C1 segment of cervical spinal cord (tissue), 14 donors: Measurements from ENCODE around the gene HMGCS2.

ENCODE experiments used
- DNase-seq, 14 donors: peaks; one replicate each; lab custom pipeline; 2025; lab: John Stamatoyannopoulos, UW

Gene HMGCS2

DNA sequence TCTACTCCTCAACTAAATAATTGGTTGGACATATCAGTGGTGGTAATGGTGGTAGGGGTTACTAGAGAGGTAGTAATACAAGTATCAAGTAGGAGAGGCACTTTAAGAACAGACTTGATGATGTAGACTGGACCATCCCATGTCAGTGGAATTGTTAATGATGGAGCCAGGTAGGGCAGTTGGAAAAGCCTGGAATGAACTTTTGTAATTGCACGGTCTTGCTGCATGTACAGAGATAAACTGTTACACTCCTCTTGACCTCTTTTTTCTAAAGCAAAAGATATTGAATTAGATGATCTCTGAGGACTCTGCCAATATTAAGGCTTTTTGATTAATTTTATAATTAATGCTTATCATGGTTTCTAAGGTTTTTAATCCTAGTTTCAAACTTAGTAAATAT lies 5.8 kb downstream of the HMGCS2 start:
- no peak for DNase-seq

DNA sequence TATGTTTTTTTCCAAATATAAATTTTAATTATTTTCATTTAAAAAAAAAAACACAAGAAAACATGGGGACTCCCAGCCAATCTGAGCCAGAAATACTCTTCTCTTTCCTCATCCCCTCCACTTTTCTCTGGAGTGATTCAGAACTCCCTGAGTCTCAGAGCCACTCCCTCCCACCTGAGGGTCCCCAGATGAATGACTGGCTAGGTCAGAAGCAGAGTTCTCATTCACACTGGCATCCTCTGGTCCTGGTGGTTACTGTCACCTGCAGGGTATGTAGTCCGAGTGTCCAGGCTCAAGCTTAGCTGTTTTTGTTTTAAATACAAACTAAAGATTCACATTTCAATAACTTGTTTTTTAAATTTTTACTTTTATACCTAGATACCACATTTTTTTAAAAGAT lies 6.3 kb downstream of the HMGCS2 start:
- DNase-seq = no peak

DNA sequence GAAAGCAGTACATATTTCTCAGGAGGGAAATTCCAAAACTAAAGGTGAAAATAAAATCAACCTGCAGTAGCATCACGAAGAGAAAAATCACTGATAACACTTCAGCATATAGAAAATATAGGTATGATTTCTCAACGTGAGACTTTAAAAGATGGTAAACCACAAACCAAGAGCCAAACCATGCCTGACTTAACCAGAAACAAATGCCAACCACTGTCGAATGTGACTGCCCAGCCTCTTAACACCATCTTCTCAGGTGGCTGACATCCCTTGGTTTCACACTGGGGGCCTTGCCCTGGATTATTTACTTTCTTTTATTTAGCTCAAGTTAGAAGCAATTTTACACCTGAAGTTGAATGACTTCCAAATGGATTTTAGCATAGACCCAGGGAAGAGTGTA lies 10.1 kb downstream of the HMGCS2 start:
- no peak for DNase-seq

DNA sequence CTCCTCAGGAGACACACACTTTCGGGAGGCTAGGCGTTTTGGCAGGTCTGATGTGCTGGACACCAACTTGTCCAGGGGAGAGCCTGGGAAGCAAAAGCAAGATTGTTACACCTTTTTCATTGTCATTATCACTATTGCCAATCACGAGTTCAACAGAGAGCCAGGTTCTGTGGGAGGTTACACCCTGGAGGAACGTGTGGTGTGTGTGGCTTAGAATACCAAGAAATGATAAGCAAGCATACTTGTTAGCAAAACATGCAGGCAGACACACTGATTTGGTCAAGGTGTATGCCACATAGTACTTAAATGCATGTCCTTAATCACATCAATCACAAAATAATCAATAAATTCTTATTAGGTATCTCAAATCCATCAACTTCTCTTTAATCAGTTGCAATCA lies 16.1 kb downstream of the HMGCS2 start:
- no peak for DNase-seq

DNA sequence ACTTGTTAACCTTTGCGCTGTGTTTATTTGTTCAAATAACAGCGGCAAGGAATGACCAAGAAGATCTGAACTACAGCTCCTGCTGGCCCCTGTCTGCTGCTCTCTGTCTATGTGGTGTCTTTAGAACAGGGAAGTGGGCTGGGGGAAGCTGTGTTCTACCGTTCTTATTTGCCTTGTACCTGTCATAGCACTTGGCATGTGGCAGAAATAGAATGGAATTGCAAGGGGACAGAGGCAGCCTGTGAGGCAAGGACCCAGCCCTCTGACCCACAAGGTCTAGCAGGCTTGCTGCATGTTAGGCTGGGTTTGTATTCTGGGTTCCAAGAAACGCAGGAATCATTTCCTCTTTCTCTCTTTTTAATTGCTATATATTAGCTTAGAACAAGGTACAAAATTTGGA lies 20.7 kb downstream of the HMGCS2 start:
- DNase-seq = no peak

DNA sequence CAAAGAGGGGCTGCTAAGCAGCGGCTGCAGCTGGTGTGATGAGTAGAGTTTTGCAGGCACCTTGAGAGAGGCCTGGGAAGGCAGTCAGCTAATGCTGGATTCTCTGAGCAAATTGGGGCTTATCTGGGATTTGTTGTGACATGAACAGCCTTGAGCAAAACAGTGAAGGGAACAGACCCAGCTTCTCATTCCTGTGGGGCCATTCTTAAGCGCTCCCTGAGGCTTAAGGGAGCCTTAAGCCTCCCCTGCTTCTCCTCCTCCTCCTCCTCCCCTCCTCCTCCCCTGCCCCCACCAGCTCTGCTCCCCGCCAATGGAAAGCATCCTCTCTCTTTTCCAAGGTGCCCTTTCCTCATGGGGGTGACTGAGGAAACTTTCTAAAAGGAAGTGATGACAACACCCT lies 21.3 kb downstream of the HMGCS2 start:
- DNase-seq = no peak

DNA sequence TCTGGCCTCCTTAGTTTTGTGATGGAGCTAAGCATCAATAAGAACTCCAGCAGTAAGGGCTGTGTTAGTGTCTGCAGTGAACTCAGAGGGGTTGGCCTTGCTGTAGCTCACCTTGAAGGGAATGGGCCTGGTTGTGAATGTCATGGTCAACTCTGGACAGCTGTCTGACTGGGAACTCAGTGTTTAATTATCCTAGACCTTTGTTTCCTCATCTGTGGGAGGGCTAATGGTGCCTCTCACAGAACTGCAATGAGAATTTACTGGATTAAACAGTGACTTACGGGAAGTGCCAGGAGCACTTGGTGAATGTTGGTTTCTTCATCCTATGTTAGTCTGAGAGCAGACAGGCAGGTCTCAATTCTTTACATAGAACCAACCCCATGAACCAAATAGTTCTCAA lies 23.7 kb downstream of the HMGCS2 start:
- DNase-seq = no peak

DNA sequence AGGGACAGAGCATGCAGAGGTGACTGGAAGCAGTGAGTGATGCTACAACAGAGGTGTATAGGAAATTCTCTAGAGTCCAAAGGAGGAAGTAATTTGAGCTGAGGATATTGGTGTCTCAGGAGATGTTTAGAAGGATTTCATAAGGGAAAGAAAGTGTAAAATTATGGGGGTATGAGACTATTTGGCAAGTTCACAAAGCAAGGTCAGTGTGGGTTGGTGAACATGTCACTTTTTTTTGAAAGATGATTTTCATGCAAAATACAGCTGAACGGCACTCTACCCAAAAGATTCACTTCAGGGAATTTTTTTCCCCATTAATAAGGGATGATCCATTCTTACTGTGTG lies 24.1 kb downstream of the HMGCS2 start:
- no peak for DNase-seq

DNA sequence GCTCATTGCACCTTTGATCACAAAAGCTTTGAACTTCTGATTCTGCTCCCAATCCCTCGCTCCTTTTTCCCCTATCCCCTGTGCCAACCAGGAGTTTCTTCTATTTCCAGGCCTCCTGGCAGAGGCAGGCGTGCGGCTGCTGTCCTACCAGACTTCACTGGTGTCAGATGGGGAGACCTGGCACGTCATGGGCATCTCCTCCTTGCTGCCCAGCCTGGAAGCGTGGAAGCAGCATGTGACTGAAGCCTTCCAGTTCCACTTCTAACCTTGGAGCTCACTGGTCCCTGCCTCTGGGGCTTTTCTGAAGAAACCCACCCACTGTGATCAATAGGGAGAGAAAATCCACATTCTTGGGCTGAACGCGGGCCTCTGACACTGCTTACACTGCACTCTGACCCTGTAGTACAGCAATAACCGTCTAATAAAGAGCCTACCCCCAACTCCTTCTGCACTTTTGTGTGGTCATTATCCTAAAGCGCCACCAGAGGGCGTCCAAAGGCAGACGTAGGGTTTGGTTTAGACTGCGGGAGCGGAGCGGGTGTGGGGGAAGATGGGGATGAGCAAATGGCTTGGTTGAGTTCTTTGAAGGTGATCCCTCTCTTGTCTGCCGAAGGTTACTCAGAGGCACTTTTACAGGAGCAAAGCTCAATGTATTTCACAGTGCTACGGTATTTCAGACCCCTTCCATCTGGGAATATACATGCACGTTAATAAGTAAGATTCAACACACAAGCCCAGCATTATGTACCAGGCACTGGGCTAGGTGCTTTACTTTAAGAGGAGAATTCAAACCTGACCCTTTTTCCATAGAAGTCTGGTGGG lies 24.7 kb downstream of the HMGCS2 start:
- peak in 11 of 14 donors; percentile 2 to 63 (median 51) for DNase-seq

DNA sequence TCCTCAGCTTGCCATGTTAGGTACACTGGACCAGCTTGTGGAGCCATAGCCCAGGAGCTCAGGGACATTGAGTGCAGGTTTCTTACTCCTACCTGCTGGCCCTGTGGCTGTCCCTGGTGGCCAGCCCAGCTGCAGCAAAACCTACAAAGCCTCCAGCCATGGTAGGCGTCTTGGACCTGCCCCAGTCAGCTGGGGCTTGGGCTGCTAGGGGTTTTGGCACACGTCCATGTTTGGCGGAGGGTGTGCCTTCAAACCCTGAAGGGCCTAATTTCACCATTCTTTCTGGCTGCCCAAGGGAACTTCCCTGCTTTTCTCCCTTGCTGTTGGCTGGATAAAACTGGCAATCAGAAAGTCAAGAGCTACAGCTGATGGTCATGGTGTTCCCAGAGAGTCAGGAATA lies 25.4 kb downstream of the HMGCS2 start:
- peak in 1 of 14 donors; percentile 16 for DNase-seq

DNA sequence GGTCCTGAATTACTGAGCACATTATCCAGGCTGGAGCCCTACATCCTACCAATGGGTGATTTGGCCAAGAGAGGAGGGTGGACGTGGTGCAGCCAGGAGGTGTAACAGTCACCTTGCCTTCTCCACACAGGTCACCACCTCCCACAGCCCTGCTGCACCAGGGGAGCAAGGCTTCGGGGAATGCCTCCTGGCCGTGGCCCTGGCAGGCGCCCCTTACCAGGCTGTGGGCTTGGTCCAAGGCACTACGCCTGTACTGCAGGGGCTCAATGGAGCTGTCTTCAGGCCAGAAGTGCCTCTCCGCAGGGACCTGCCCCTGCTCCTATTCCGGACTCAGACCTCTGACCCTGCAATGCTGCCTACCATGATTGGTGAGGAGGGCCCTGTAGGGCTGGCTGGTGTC lies 26.0 kb downstream of the HMGCS2 start:
- no peak for DNase-seq

DNA sequence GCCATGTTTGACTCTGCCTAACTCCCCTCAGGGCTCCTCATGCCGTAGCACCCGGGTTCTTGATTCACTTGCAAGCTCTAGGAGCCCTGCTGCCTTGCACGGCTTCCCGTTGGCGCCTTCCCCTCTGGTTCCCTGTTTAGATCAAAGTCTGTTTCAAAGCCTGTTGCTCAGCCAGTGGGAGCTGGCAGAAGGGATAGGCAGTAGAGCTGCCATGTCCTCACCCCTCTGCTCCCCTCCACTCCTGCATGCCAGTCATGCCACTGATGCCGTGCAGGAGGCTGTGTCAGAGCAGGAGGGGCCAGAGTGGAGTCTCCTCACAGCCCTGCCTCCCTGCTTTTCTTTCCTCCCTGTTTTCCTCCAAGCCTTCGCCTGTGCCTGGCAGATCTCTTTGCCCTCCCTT lies 26.5 kb downstream of the HMGCS2 start:
- peak in 4 of 14 donors; percentile 20 to 45 (median 24) for DNase-seq

DNA sequence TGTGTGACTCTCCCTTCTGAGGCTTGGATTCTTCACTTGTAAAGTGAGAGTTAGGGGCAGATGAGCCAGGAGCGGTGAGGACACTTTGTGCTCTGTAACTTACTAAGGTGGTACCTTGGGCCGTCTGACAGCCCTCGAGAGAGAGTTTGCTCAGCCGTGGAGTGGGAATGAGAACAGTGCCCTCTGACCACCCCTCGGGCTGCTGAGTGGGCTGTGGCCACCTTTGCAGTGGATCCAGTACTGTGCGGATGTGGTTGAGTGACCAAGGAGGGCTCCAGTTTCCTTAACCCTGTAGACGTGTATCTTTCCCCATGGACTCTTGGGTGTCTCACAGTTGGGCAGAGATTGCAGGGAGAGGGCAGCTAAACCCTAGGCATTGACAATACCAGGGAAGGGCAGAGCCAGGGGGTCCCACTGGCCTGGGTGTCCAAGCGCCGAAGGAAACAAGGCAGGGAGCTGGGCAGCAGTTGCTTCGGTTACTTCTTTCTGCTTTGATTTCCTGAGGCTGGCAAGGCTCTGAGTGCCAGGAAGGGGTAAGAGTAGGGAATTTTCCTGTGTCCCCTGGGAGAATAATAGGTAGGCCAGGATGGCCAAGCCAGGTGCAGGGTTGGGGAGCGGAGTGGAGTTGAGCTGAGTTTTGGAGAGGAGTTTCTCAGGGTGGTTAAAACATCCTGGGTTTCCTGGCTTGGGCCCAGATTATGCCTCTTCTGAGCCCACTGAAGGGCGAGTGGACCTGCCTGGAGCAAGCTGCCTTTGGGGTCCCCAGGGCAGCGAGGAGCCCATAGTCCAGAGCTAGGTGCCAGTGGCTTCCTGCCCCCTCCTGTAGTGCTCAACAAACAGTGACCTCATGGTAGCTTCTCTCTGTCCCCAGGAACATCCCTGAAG lies 27.6 kb downstream of the HMGCS2 start:
- DNase-seq = no peak

DNA sequence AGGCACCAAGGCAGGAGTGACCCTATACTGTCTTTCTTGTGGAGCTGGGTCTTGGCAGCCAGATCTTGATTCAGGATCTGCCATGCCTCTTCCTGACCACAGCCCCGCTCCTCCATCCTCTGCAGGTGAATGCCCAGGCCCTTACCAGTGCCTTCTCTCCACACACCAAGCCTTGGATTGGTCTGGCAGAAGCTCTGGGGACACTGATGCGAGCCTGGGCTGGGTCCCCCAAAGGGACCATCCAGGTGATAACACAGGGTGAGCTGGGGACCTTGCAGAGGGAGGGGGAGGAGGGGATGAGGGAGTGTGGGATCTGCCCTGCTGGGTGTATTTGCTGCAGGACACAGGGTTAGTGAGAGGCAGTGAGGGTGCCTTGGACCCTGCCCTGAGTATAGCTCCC lies 28.4 kb downstream of the HMGCS2 start:
- no peak for DNase-seq

DNA sequence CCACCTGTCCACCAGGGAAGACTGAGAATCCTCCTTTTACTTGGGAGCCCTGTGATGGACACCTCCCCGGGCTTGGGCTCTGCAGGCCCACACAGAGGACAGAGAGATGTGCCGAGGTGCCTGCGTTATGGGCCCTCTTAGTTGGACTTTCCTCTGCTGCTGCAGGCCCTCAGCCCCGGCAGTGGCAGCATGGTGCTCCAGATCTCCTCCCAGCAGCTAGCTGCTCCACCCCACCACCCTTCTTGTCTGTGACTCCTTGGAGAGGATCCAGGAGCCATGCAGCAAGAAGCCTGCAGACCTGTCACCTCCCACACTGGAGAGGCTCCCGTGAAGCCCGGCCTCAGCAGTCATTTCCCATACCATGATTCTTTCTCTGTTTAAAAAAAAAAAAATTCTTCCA lies 29.6 kb downstream of the HMGCS2 start:
- DNase-seq = no peak

DNA sequence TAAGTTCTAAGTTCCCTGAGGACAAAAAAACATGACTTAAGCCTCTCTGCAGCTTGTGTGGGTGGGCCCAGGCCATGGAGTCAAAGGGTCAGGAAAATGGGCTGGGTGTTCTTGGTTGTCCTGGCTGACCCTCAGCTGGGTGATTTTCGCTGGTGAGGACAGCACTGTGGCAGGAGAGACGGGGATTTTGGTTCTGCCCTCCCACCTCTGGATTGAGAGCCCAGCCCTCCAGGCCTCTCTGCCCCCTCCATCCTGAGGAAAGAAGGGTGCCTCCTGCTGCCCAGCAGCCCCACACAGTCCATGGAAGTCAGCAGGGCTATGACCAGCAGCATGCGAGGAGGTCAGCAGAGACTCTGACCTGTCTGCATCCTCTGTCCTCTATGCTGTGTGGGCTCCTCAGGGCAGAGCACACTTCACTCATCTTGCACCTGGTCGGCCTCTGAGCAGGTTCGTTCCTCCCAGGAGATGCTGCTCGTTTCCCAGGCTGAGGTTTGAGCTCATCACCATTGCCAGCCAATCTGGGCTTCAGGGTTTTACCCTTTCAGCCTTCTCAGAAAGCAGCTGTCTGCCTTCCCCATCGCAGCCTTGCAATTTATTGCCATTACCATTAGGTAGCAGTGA lies 30.5 kb downstream of the HMGCS2 start:
- no peak for DNase-seq

DNA sequence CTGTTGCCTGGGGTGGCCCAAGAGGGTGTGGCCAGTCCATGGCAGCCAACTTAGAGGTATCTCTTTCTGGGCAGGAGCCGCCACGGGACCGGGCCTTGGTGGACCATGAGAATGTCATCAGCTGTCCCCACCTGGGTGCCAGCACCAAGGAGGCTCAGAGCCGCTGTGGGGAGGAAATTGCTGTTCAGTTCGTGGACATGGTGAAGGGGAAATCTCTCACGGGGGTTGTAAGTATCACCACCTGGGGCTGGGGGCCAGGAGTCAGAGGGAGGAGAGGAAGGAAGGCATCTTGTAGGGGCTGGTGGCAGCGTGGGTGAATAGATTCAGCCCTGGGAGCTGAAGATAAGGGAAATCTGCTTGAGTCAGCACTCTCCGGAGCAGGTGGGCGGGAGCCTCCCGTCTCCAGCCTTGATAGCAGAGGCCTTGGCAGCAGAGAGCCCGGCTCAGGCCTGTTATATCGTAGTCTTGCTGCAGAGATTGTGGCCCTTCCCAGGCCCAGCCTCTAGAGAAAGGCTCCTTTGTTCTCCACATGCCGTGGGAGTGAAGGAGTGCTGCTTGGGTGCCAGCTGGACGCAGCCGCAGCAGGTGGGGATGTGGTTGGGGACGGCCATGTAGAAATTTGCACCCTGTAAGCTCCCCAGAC lies 31.5 kb downstream of the HMGCS2 start:
- peak in 8 of 14 donors; percentile 25 to 59 (median 48) for DNase-seq

DNA sequence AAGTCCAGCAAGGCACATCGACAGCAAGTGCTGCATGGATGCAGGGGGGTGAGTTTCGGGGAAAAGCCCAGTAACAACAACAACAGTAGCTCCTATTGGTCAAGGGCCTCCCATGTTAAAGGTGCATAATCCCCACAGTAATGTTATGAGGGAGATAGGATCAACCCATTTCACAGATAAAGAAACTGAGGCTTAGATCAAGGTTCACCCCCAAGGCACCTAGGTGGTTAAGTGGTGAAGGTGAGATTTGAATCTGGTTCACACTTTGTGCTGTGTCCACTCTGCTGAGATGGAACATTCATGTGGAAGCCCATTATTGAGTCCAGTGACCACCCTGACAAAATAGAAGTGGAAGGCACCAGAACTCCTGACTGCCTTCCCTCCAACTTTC lies 32.1 kb downstream of the HMGCS2 start:
- DNase-seq = no peak

DNA sequence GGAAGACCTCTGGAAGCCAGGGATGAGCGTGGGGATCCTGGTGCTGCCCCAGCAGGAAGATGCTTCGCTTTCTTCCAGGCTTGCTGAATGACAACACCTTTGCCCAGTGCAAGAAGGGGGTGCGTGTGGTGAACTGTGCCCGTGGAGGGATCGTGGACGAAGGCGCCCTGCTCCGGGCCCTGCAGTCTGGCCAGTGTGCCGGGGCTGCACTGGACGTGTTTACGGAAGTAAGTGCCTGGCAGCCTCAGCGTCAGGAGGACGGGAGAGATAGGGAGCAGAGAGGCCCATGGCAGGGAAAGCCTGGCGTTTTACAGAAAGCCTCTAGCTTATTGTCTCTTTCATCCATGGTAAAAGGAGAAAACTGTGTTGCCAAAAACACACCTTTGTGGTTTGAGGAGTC lies 33.5 kb downstream of the HMGCS2 start:
- DNase-seq = peak in 8 of 14 donors; percentile 20 to 55 (median 42)

DNA sequence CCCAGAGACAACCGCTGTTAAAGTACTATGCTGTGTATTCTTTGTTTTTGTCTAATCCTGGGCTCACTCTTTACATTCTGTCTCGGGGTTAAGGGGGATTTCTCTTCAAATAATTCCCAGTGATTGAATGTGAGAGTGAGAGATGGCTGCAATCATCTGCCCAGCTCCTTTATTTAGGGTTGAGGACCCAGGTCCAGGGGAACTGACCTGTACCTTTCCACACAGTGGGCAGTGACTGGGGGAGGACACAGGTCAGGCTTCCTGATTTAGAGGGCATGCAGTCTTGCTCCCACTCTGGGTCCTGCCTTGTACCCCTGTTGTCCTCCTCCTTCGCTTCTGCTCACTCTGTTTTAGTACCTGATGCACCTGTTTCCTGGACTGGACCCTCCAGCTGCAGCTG lies 35.0 kb downstream of the HMGCS2 start:
- peak in 1 of 14 donors; percentile 17 for DNase-seq

DNA sequence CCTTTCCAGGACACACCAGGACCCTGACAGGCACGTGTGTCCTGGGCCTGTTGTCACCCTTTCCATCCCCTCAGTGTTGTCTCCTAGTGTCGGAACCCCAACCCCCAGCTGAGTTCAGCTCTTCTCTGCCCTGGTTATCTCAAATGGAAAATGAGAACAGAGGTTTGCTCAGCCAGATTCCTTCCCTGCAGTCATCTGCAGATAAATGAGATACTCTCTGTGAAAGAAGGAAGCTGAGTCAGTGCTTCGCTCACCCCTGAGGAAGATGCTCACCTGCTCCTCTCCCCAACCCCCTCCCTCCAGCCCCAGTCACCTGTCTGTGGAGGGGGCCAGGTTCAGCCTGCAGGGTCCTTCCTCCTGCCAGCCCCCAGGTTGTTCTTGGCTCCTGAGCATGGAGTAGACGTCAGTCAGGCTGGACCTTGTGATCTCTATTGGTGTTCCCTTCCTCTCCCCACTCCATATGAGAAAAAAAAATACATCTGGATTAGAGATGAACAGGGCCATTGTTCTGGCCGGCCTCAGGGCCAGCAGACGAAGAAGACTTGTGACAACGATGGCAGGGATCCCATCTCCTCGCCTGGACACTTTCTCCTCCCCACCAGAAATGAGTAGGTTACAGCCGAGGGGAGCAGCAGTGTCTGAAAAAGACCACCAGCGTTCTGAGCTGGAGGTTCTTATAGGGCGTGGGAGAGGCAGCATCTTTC lies 36.1 kb downstream of the HMGCS2 start:
- DNase-seq = peak in 12 of 14 donors; percentile 2 to 69 (median 50)
